GM18873 (cell line): ENCODE data around the gene EXOC6.
"Not testable (repeated sequence)": the region's sequence is repeated elsewhere in the genome, so short reads cannot be mapped to it uniquely, and the experiment has no call there.

Source experiments
- ATAC-seq: cut with Tn5 transposase; IDR thresholded peaks from one replicate; pipeline ENCODE4 v1.9.1; 2021; ENCODE audit warnings: mild to moderate bottlenecking, moderate library complexity, moderate number of reproducible peaks; ENCODE audit not compliant: unreplicated experiment, low FRiP score

Gene EXOC6

DNA sequence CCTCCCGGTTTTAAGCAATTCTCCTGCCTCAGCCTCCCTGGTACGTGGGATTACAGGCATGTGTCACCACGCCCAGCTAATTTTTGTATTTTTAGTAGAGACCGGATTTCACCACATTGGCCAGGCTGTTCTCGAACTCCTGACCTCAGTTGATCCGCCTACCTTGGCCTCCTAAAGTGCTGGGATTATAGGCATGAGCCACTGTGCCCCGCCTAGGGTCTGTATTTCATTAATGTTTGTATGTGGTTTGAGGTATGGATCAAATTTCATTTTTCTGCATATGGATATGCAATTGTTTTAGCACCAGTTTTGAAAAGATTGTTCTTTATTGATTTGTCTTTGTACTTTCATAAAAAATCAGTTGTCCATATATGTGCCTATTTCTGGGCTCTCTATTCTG is 251.3 kb downstream of the EXOC6 start:
- ATAC-seq: no peak

DNA sequence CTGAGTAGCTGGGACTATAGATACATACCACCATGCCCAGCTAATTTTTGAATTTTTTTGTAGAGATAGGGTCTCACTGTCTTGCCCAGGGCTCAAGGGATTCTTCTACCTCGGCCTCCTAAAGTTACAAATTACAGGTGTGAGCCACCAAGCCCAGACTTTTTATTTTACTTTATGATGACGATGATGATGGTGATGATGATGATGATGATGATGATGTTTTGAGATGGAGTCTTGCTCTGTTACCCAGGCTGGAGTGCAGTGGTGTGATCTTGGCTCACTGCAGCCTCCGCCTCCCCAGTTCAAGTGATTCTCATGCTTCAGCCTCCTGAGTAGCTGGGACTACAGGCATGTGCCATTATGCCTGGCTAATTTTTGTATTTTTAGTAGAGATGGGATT is 252.8 kb downstream of the EXOC6 start:
- not testable (repeated sequence) for ATAC-seq

DNA sequence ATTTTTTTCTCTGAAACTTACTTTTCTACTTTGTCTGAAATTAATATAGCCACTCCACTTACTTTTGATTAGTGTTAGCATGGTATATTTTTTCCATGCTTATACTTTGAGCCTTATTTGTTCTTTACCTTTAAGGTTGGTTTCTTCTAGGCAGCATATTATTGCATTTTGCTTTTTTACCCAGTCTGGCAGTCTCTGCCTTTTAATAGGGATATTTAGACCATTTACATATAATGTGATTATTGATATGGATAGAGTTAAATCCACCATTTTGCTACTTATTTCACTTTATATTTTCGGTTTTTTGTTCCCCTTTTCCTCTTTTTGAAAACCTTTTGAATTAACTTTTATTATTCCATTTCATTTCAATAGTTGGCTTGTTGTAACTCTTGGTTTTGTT is 255.6 kb downstream of the EXOC6 start:
- no peak for ATAC-seq

DNA sequence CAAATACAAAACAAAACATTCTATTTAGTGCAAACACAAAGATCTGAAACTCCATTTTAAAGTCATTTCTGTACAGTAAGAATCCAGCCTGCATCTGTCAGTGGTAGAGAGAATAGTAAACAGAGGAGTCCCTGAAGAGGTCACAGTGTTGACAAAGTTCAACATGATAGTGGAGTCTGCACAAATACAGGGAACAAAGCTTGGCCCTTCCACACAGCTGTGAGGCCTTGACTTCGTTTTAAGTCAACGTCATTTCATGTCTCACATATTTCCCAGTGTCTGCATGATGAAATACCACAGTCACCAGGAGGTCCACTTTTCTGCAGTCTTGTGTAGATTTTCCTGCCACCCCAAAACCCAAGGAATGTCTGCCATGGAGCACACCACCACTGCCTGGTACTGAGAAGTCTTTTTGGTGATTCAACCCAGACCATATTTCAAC is 258.3 kb downstream of the EXOC6 start:
- no peak for ATAC-seq
